ENCODE data around the gene ALDH1A2. TPM values are rescaled to one million over a fixed set of nuclear protein-coding genes. Genes with fewer than 3 reads are reported as not detected.

ALDH1A2 gene
- polyA plus RNA-seq, 1 of the 3 experiments (the other 2 are of a cell fraction), result not detected

DNA sequence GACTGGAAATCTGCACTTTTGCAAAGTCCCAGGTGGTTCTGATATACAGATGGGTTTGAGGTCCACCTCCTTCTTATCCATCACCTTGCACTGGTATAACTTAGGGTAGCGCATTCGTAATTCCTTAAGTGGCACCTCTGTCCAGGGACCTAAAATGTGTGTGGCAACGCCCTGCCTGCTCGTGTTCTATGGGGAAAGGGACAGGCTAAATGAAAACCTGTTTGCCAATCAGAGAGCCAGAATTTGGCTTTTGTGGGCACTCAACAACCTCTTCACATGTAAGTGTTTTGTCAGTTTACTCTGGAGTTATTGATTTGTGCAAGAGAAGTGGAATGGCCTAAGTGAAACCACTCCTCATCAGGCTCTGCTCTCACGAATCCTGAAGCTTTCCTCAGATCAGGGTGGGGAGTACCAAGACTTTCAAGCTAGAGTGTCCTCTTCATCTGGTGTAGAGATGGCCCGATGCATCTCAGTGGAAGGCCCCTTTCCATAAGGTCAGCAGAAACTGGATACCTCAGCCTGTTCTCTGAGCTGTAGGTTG is 138.3 kb downstream of the ALDH1A2 start:
- Histone ChIP-seq H2AFZ (ENCODE audit: low read depth) (no peak overlapping the region), H3K4me1 (ENCODE audit: control insufficient read depth in 1 of 2, insufficient read depth in 2 of 2, low read depth in 1 of 2, low read length in 1 of 2) (peaks cover 0 to 6% of the 10 kb centered on the region in 2 experiments; a peak in 1 of 4 replicates), H3K36me3 (replicated peaks in 1 of 2; ENCODE audit: control insufficient read depth in 1 of 2, insufficient read depth in 2 of 2, low read length in 1 of 2) (no peaks in the 10 kb centered on the region), H3K4me3 (ENCODE audit: low read depth in 2 of 2, low read length in 1 of 2) (no peak overlapping the region), H3K27me3 (ENCODE audit: insufficient read depth) (no peaks in the 10 kb centered on the region), H3F3A (replicated peaks; ENCODE audit: insufficient read depth) (no peaks in the 10 kb centered on the region), H3K79me2 (ENCODE audit: insufficient read depth) (no peaks in the 10 kb centered on the region), H3K27ac (ENCODE audit: low read depth in 2 of 2, low read length in 1 of 2) (no peak overlapping the region), H3K9ac (no peak overlapping the region), H4K20me1 (ENCODE audit: insufficient read depth) (no peaks in the 10 kb centered on the region), H3K4me2 (no peak overlapping the region), H3K9me3 (no peaks in the 10 kb centered on the region), H3K9me2 (no peaks in the 10 kb centered on the region)
- WGBS (ENCODE audit: low lambda C conversion rate), result 60% methylated on average over 6 of the region's 6 CpGs
- TF ChIP-seq USF2 (IDR thresholded peaks at IDR 0.05; ENCODE audit: borderline replicate concordance, low read depth, low read length) (no peak), TCF12 (IDR thresholded peaks at IDR 0.05) (no peak), CHD2 (IDR thresholded peaks at IDR 0.05; ENCODE audit: low read length, partially characterized antibody) (no peak), RXRA (IDR thresholded peaks at IDR 0.05; ENCODE audit: borderline replicate concordance, low read depth) (no peak), GATA2 (CRISPR knock-in tag; IDR thresholded peaks at IDR 0.05) (no peak), FOSL2 (IDR thresholded peaks at IDR 0.05; ENCODE audit: borderline replicate concordance, low read depth) (no peak), SIN3A (IDR thresholded peaks at IDR 0.05; ENCODE audit: borderline replicate concordance, low read depth, low read length) (no peak)
- TF ChIP-seq, protein P1, sequence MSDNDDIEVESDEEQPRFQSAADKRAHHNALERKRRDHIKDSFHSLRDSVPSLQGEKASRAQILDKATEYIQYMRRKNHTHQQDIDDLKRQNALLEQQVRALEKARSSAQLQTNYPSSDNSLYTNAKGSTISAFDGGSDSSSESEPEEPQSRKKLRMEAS (IDR thresholded peaks at IDR 0.05; ENCODE audit: low read depth), result no peak
- ChIA-PET CTCF (interaction anchor here (1.8 kb wide), 1 partner anchor 139 kb away, joined by 3 read pairs; no protein-coding TSS in a partner anchor), POLR2A (interaction anchor here (0.6 kb wide), 1 partner anchor 297 kb away, joined by 3 read pairs; no protein-coding TSS in a partner anchor)
- no peak for DNase-seq

DNA sequence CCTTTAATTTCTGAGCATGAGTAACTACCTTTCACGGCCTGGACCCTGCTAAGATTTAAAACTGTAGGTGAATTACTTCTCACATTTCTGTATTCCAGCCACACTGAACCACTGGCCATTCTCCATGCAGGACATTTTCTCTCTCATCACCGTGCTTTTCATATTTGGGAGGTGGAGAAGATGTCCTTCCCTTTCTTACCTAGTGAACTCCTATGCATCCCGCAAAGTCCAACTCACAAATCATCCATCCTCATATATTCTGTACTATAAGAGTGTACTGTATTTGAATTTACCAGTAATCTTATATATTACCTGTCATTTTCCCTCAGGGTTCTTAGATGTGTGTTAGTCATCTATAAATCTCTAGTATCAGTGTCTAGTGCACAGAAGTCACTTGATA is 139.9 kb downstream of the ALDH1A2 start:
- no peaks in the 10 kb centered on the region for H3K9me3 ChIP-seq
- no peaks in the 10 kb centered on the region for H4K20me1 ChIP-seq (ENCODE audit: insufficient read depth)
- POLR2A ChIA-PET, result no interaction called here
- H3F3A ChIP-seq (replicated peaks; ENCODE audit: insufficient read depth), result no peaks in the 10 kb centered on the region
- H3K9ac ChIP-seq, result no peak overlapping the region
- H3K4me2 ChIP-seq, result no peak overlapping the region
- WGBS (ENCODE audit: low lambda C conversion rate), result 26% methylated on average over 3 of the region's 3 CpGs
- no peak overlapping the region for H3K4me3 ChIP-seq (ENCODE audit: low read depth in 2 of 2, low read length in 1 of 2)
- no peaks in the 10 kb centered on the region for H3K9me2 ChIP-seq
- H3K79me2 ChIP-seq (ENCODE audit: insufficient read depth), result no peaks in the 10 kb centered on the region
- peaks cover 0 to 6% of the 10 kb centered on the region in 2 experiments; a peak in 1 of 4 replicates for H3K4me1 ChIP-seq (ENCODE audit: control insufficient read depth in 1 of 2, insufficient read depth in 2 of 2, low read depth in 1 of 2, low read length in 1 of 2)
- H3K36me3 ChIP-seq (replicated peaks in 1 of 2; ENCODE audit: control insufficient read depth in 1 of 2, insufficient read depth in 2 of 2, low read length in 1 of 2), result no peaks in the 10 kb centered on the region
- H2AFZ ChIP-seq (ENCODE audit: low read depth), result no peak overlapping the region
- H3K27ac ChIP-seq (ENCODE audit: low read depth in 2 of 2, low read length in 1 of 2), result no peak overlapping the region
- no peaks in the 10 kb centered on the region for H3K27me3 ChIP-seq (ENCODE audit: insufficient read depth)
- DNase-seq, result no peak
- CTCF ChIA-PET, result interaction anchor here (1.3 kb wide), 1 partner anchor 141 kb away, joined by 3 read pairs; no protein-coding TSS in a partner anchor
- TF ChIP-seq POLR2AphosphoS5 (IDR thresholded peaks at IDR 0.05; ENCODE audit: low read depth, low read length) (no peak), EZH2phosphoT487 (IDR thresholded peaks at IDR 0.05; ENCODE audit: borderline replicate concordance, low read depth) (no peak), CHD2 (IDR thresholded peaks at IDR 0.05; ENCODE audit: low read length, partially characterized antibody) (no peak), RXRA (IDR thresholded peaks at IDR 0.05; ENCODE audit: borderline replicate concordance, low read depth) (no peak), IRF3 (IDR thresholded peaks at IDR 0.05; ENCODE audit: low read depth, low read length) (no peak), GABPA (IDR thresholded peaks at IDR 0.05; ENCODE audit: low read depth) (no peak), USF2 (IDR thresholded peaks at IDR 0.05; ENCODE audit: borderline replicate concordance, low read depth, low read length) (no peak), TEAD4 (IDR thresholded peaks at IDR 0.05; ENCODE audit: borderline replicate concordance, insufficient read depth) (no peak), REST (IDR thresholded peaks at IDR 0.05; ENCODE audit: low read depth, low read length) (no peak), MXI1 (IDR thresholded peaks at IDR 0.05; ENCODE audit: low read depth, low read length) (no peak), TCF12 (IDR thresholded peaks at IDR 0.05) (no peak), FOXJ3 (CRISPR knock-in tag; IDR thresholded peaks at IDR 0.05) (no peak)
- TF ChIP-seq, protein P2, sequence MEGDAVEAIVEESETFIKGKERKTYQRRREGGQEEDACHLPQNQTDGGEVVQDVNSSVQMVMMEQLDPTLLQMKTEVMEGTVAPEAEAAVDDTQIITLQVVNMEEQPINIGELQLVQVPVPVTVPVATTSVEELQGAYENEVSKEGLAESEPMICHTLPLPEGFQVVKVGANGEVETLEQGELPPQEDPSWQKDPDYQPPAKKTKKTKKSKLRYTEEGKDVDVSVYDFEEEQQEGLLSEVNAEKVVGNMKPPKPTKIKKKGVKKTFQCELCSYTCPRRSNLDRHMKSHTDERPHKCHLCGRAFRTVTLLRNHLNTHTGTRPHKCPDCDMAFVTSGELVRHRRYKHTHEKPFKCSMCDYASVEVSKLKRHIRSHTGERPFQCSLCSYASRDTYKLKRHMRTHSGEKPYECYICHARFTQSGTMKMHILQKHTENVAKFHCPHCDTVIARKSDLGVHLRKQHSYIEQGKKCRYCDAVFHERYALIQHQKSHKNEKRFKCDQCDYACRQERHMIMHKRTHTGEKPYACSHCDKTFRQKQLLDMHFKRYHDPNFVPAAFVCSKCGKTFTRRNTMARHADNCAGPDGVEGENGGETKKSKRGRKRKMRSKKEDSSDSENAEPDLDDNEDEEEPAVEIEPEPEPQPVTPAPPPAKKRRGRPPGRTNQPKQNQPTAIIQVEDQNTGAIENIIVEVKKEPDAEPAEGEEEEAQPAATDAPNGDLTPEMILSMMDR (IDR thresholded peaks at IDR 0.05), result no peak
